Dendritic cell treated with granulocyte-macrophage colony-stimulating factor and Interleukin-4, amounts not matched to agents 40 ng/mL and 50 ng/mL, for 4 days (primary cell): Measurements from ENCODE around the gene PSMA6.
"Not testable (repeated sequence)": the region's sequence is repeated elsewhere in the genome, so short reads cannot be mapped to it uniquely, and the experiment has no call there.

Experiments
- H3K27ac Mint-ChIP-seq: one replicate; pipeline ENCODE4 v1.8.0; 2022; ENCODE audit warnings: mild to moderate bottlenecking, mixed read lengths
- H3K27me3 Mint-ChIP-seq: one replicate; pipeline ENCODE4 v1.8.0; 2022; ENCODE audit warnings: mild to moderate bottlenecking, mixed read lengths
- H3K36me3 Mint-ChIP-seq: one replicate; pipeline ENCODE4 v1.8.0; 2022; ENCODE audit warnings: low read depth, mixed read lengths
- H3K4me1 Mint-ChIP-seq: one replicate; pipeline ENCODE4 v1.8.0; 2022; ENCODE audit warnings: low read depth, mixed read lengths
- H3K4me3 Mint-ChIP-seq: one replicate; pipeline ENCODE4 v1.8.0; 2022; ENCODE audit warnings: mild to moderate bottlenecking, moderate library complexity, mixed read lengths
- H3K9me3 Mint-ChIP-seq: one replicate; pipeline ENCODE4 v1.8.0; 2022; ENCODE audit warnings: mixed read lengths
- intact Hi-C: fragments of 100-400 bp; cut with micrococcal nuclease; formaldehyde crosslinking; loops from one replicate; pipeline ENCODE4 v1.15.0; 2022

Gene PSMA6

DNA sequence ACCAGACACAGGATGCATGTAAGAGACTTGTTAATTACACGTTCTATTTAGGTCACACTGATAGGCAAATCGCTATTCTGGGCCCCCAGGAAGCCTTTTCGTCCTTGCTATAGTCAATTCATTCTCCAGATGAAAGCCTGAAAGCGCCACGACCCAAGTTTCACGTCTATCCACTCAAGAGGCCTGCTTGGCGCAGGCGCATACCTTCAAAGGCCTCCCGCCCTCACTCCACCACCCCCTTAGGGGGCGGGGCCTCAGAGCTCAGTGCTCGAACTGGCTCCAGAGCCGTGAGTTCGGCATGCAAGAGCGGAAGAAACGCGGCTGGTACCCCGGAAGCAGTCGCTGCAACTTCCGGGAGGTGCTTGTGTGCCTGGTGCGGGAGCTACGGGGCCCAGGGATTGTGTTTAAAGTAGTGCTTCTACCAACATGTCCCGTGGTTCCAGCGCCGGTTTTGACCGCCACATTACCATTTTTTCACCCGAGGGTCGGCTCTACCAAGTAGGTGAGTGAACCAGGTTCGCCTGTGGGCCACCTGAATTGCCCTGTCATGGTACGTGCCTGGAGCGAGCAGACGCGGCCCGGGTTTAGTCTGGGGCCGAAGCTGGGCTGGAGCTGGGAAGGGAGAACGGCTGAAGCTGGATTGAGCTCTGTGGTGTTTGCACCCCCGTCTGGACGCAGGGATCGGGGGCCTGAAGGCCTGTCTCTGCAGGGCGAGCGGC lies at the start of gene PSMA6:
Gene PSMA6 (plus strand): TSS at position 332 of the 719 bp plus-strand sequence. CDS start 95 bp downstream, at position 427.
- peaks cover 24% of the 10 kb centered on the region for H3K36me3 Mint-ChIP-seq
- H3K27ac Mint-ChIP-seq, result peak within 1 kb of the TSS; percentile 92
- intact Hi-C loops, result loop anchor here (2.0 to 10.0 kb wide), 3 partner anchors 53 to 169 kb away; partner anchors contain the start of gene PRORP
- H3K4me1 Mint-ChIP-seq, result peaks cover 51% of the 10 kb centered on the region
- H3K4me3 Mint-ChIP-seq, result peak within 1 kb of the TSS; percentile 98
- H3K9me3 Mint-ChIP-seq, result no peaks in the 10 kb centered on the region
- H3K27me3 Mint-ChIP-seq, result no peaks in the 10 kb centered on the region

DNA sequence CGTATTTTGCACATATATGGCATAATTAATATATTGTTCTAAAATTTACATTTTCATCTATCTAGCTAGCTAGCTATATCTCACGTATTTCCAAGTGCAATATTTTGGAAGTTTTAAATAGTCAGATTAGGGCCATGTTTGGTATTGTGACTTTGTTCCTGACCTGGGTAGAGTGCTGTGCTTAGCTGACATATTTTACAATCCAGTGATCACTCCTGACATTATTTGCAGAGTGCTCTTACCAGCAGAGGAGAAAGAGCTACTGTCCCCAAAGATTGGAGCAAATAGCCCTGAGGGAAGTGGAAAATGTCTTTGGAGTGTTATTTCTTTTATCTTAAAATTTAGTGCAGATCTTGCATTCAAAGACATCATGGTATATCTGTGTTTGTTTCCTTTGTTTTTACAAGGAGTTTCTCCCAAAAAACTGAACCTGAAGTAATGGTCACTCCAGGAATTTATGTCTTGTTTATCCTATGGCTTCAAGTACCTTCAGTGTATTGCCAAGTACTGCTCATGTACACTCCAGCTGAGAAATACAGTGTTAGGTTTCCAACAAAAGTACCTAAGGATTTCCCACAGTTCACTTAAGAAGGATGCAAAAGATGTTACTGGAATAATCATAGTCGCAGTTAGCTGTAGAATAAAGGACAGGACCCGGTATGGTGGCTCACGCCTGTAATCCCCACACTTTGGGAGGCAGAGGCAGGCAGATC lies 49.4 kb upstream of the PSMA6 start:
- Mint-ChIP-seq H3K4me3 (no peak overlapping the region), H3K27ac (peak overlapping the region; percentile 60)

GRCh38 chr14:35243956-35244355 lies 48.2 kb upstream of the PSMA6 start:
- H3K9me3 Mint-ChIP-seq, result no peaks in the 10 kb centered on the region
- intact Hi-C loops, result no loop called here
- H3K36me3 Mint-ChIP-seq, result peaks cover 5% of the 10 kb centered on the region
- H3K4me1 Mint-ChIP-seq, result peaks cover 38% of the 10 kb centered on the region
- no peak overlapping the region for H3K4me3 Mint-ChIP-seq
- H3K27me3 Mint-ChIP-seq, result no peaks in the 10 kb centered on the region
- no peak overlapping the region for H3K27ac Mint-ChIP-seq

More for the DNA sequence above, 49.4 kb upstream of the PSMA6 start:
- Mint-ChIP-seq H3K36me3 (peaks cover 5% of the 10 kb centered on the region), H3K9me3 (no peaks in the 10 kb centered on the region), H3K27me3 (no peaks in the 10 kb centered on the region), H3K4me1 (peaks cover 39% of the 10 kb centered on the region)
- intact Hi-C loops, result no loop called here

DNA sequence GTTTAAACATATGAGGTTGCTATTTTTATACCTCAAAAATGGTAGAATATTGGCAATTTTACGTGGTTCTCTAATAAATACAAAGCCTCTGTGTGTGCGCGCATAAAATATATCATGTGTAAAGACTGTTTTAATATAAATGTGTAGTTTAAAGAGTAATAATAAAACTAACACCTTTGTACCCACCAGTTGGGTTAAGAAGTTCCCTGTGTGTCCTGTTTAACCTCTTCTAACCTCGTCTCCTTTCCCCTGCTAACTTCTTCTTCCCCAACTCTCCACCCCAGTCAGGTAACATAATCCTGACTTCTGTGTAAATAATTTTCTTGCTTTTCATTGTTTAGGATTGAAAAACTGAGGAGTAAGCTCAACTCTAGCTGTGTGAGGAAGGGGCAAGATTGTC lies 47.6 kb upstream of the PSMA6 start:
- H3K36me3 Mint-ChIP-seq, result peaks cover 5% of the 10 kb centered on the region
- H3K4me1 Mint-ChIP-seq, result peaks cover 32% of the 10 kb centered on the region
- intact Hi-C loops, result no loop called here
- H3K4me3 Mint-ChIP-seq, result no peak overlapping the region
- no peak overlapping the region for H3K27ac Mint-ChIP-seq
- H3K9me3 Mint-ChIP-seq, result no peaks in the 10 kb centered on the region
- no peaks in the 10 kb centered on the region for H3K27me3 Mint-ChIP-seq

- intact Hi-C loops, result no loop called here
- peaks cover 32% of the 10 kb centered on the region for H3K4me1 Mint-ChIP-seq
- peaks cover 5% of the 10 kb centered on the region for H3K36me3 Mint-ChIP-seq
- H3K4me3 Mint-ChIP-seq, result no peak overlapping the region
- H3K27me3 Mint-ChIP-seq, result no peaks in the 10 kb centered on the region
- H3K9me3 Mint-ChIP-seq, result no peaks in the 10 kb centered on the region
- H3K27ac Mint-ChIP-seq, result no peak overlapping the region
Measured at GRCh38 chr14:35245051-35245450, 47.1 kb upstream of the PSMA6 start.

DNA sequence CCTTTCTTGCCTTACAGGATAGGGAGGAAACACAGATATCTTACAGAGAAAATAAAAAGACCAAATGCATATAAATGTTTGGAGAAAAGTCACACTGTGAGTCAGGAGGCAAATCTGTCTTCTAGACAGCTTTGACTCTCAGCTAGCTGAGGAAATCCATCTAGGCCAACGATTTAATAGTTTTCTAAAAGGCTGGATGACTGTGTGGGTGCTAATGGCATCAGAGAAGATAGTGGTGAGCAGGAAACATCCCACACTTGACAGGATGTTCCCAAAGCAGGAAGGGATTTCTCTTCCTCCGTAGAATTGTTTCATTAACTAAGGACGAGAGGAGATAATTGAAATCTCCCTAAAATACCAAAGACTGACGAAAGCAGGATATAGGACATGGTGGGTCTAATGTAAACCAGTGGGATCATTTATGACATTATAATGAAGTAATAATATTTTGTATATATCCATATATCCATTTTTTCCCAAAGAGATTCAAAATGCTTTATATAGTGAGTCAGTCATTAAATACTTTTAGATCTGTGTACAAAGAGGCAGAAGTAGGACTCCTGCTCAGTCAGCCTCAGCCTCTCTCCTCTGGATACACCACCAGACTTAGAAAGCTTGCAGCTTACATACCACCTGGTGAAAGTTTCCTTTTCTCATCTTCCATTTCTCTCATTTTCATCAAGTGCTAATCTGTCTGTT lies 44.3 kb upstream of the PSMA6 start:
- peaks cover 39% of the 10 kb centered on the region for H3K4me1 Mint-ChIP-seq
- intact Hi-C loops, result no loop called here
- no peaks in the 10 kb centered on the region for H3K27me3 Mint-ChIP-seq
- H3K9me3 Mint-ChIP-seq, result no peaks in the 10 kb centered on the region
- no peak overlapping the region for H3K4me3 Mint-ChIP-seq
- peaks cover 6% of the 10 kb centered on the region for H3K36me3 Mint-ChIP-seq
- peak overlapping the region; percentile 47 for H3K27ac Mint-ChIP-seq

DNA sequence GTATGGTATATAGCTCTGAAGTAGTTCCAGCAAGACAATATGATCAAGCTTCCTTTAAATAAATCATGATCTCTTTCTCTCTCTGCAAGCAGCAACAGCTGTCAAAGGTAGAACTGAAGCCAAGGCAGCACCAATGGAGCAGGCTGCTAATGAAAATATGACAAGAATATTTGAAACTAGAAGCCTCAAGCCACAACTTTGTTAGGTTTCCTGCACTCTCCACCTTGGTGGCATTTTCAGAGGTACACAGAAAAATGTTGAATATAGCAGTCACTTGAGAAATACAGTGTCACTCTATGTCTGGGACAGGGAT lies 43.8 kb upstream of the PSMA6 start:
- H3K4me1 Mint-ChIP-seq, result peaks cover 40% of the 10 kb centered on the region
- no peaks in the 10 kb centered on the region for H3K27me3 Mint-ChIP-seq
- intact Hi-C loops, result no loop called here
- H3K27ac Mint-ChIP-seq, result peak overlapping the region; percentile 47
- no peaks in the 10 kb centered on the region for H3K9me3 Mint-ChIP-seq
- peaks cover 11% of the 10 kb centered on the region for H3K36me3 Mint-ChIP-seq
- no peak overlapping the region for H3K4me3 Mint-ChIP-seq

- intact Hi-C loops, result loop anchor here (5.0 kb wide), 1 partner anchor 37 kb away; no protein-coding TSS in a partner anchor
- H3K27me3 Mint-ChIP-seq, result no peaks in the 10 kb centered on the region
- H3K4me1 Mint-ChIP-seq, result peaks cover 48% of the 10 kb centered on the region
- no peaks in the 10 kb centered on the region for H3K9me3 Mint-ChIP-seq
- H3K36me3 Mint-ChIP-seq, result peaks cover 11% of the 10 kb centered on the region
- no peak overlapping the region for H3K27ac Mint-ChIP-seq
- no peak overlapping the region for H3K4me3 Mint-ChIP-seq
Measured at GRCh38 chr14:35250319-35250718, 41.9 kb upstream of the PSMA6 start.

DNA sequence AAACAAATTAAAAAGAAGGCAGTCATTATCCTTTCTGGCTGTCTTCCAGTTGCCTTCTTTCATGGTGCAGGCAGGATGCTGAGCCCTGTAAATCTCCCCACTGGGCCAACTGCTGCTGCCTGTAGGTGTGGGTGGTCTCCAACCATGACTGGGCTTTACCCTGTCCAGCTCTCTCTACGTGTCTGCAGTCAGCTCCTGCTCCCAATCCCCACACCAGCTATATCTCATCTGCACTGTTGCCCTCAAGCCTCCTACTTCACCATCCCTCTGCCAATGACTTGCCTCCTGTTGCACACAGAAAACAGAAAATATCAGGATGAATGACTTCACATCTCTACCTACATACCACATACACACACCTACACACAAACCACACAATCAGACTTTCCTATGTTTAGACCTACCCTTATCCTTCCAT lies 39.7 kb upstream of the PSMA6 start:
- H3K36me3 Mint-ChIP-seq, result peaks cover 11% of the 10 kb centered on the region
- H3K27me3 Mint-ChIP-seq, result no peaks in the 10 kb centered on the region
- H3K27ac Mint-ChIP-seq, result peak overlapping the region; percentile 62
- H3K9me3 Mint-ChIP-seq, result no peaks in the 10 kb centered on the region
- intact Hi-C loops, result loop anchor here (5.0 kb wide), 1 partner anchor 35 kb away; no protein-coding TSS in a partner anchor
- H3K4me3 Mint-ChIP-seq, result no peak overlapping the region
- H3K4me1 Mint-ChIP-seq, result peaks cover 37% of the 10 kb centered on the region

- H3K36me3 Mint-ChIP-seq, result peaks cover 11% of the 10 kb centered on the region
- H3K4me3 Mint-ChIP-seq, H3K9me3 Mint-ChIP-seq, H3K27me3 Mint-ChIP-seq: not testable (repeated sequence)
- H3K4me1 Mint-ChIP-seq, result peaks cover 43% of the 10 kb centered on the region
- H3K27ac Mint-ChIP-seq, result peak overlapping the region; percentile 62
- intact Hi-C loops, result loop anchor here (5.0 kb wide), 1 partner anchor 34 kb away; no protein-coding TSS in a partner anchor
Measured at GRCh38 chr14:35253056-35253455, 39.1 kb upstream of the PSMA6 start.

GRCh38 chr14:35254034-35254622 lies 38.1 kb upstream of the PSMA6 start:
- H3K4me3 Mint-ChIP-seq, H3K9me3 Mint-ChIP-seq, H3K27me3 Mint-ChIP-seq: not testable (repeated sequence)
- intact Hi-C loops, result loop anchor here (5.0 kb wide), 1 partner anchor 33 kb away; no protein-coding TSS in a partner anchor
- H3K36me3 Mint-ChIP-seq, result peaks cover 11% of the 10 kb centered on the region
- H3K27ac Mint-ChIP-seq, result peak overlapping the region; percentile 62
- peaks cover 45% of the 10 kb centered on the region for H3K4me1 Mint-ChIP-seq

DNA sequence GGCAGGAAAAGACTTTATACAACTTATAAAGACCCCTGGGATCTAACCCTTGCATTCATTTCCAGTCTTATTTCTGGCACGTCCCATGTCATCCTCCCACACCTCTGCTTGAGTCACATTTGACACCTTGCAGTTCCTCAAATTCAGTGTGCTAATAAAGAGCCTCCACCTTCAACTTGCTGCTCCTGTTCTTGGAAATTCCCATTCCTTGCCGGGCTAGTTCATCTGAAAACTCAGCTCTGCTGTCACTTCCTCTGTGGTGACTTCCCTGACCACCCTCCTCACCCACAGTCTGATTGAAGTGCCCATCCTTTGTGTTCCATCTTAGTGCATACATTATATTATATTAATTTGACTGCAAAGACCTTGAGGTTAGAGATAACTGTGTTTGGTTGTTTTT lies 37.4 kb upstream of the PSMA6 start:
- H3K27me3 Mint-ChIP-seq, result no peaks in the 10 kb centered on the region
- intact Hi-C loops, result loop anchor here (5.0 kb wide), 1 partner anchor 33 kb away; no protein-coding TSS in a partner anchor
- H3K4me3 Mint-ChIP-seq, result no peak overlapping the region
- peak overlapping the region; percentile 62 for H3K27ac Mint-ChIP-seq
- no peaks in the 10 kb centered on the region for H3K9me3 Mint-ChIP-seq
- H3K4me1 Mint-ChIP-seq, result peaks cover 45% of the 10 kb centered on the region
- H3K36me3 Mint-ChIP-seq, result peaks cover 11% of the 10 kb centered on the region

DNA sequence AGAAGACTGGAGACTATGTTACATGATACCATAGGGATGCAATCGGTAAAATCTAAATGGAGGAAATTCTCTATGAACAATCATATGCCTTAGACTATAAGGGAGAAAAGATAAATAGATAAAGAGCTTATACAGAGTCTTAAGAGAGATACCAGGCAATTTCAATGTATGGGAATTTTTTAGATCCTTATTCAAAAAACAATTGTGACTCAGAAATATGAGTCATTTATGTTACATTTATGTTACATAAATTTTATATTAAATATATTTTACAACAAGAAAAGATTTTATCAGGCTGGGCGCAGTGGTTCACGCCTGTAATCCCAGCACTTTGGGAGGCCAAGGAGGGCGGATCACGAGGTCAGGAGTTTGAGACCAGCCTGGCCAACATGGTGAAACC lies 36.5 kb upstream of the PSMA6 start:
- Mint-ChIP-seq H3K9me3 (peaks cover 5% of the 10 kb centered on the region), H3K27ac (no peak overlapping the region), H3K36me3 (peaks cover 16% of the 10 kb centered on the region), H3K4me1 (peaks cover 41% of the 10 kb centered on the region), H3K4me3 (no peak overlapping the region), H3K27me3 (no peaks in the 10 kb centered on the region)
- intact Hi-C loops, result no loop called here
